ENCODE data around the gene SIK1.
"Not testable (repeated sequence)": the region's sequence is repeated elsewhere in the genome, so short reads cannot be mapped to it uniquely, and the experiment has no call there.

- not testable (repeated sequence) for TF ChIP-seq POLR2A, CTCF (IDR thresholded peaks at IDR 0.05)
Observed at GRCh38 chr21:43456616-43457314, 29.8 kb upstream of the SIK1 start.
